Activated CD8-positive, alpha-beta memory T cell treated with anti-CD3 and anti-CD28 coated beads, Interleukin-2, amount 50 U/mL, for 48 hours (primary cell): ENCODE measurements around the gene CLIC3.
A peak's percentile ranks its signal among the peaks of the same experiment; 100 is the strongest.
"Not testable (repeated sequence)": the region's sequence is repeated elsewhere in the genome, so short reads cannot be mapped to it uniquely, and the experiment has no call there.

Experiments used
- DNase-seq: peaks from one replicate; pipeline ENCODE4 v3.0.0-alpha.2; 2020

Gene CLIC3, protein sequence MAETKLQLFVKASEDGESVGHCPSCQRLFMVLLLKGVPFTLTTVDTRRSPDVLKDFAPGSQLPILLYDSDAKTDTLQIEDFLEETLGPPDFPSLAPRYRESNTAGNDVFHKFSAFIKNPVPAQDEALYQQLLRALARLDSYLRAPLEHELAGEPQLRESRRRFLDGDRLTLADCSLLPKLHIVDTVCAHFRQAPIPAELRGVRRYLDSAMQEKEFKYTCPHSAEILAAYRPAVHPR

GRCh38 chr9:136996361-136997292 lies at the start of gene CLIC3:
Gene CLIC3, minus strand, starts transcription at chr9:136996568. Its CDS starts 25 bp downstream, at chr9:136996543.
- peak; percentile 73 for DNase-seq

DNA sequence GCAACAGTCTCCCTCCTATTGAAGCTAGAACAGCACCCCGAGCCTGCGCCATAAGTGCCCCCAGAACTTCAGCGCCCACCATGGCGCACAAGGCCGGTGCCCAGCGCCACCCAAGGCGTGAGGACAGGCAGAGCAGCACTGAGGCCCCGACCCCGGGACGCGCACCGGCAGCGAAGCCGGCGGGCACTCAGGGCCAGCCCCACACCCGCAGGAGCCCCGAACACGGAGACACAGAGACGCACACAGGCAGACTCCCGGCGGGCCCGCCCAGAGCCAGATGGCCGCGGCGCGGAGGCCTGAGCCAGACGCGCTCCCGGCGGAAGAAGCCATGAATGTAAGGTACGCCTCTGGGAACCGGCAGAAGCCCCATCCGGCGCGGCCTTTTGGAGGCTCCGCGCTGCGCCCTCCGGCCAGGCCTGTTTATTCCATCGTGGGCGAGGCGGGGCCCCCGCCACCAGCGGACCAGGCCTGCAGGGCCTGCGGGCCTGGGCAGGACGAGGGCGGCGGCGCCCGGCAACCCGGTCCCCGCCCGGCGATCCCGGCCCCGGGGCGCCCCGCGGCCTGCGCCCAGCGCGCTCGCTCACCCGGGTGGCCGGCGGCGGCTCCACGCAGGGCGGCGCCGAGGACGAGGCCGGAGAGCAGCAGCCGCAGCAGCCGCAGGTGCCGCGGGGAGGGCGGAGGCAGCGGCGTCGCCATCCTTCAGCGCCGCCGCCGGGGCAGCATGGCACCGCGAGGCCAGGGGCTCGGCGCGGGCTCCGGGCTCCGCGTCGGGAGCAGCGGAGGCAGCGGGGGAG lies 49.1 kb upstream of the CLIC3 start:
- DNase-seq, result no peak

DNA sequence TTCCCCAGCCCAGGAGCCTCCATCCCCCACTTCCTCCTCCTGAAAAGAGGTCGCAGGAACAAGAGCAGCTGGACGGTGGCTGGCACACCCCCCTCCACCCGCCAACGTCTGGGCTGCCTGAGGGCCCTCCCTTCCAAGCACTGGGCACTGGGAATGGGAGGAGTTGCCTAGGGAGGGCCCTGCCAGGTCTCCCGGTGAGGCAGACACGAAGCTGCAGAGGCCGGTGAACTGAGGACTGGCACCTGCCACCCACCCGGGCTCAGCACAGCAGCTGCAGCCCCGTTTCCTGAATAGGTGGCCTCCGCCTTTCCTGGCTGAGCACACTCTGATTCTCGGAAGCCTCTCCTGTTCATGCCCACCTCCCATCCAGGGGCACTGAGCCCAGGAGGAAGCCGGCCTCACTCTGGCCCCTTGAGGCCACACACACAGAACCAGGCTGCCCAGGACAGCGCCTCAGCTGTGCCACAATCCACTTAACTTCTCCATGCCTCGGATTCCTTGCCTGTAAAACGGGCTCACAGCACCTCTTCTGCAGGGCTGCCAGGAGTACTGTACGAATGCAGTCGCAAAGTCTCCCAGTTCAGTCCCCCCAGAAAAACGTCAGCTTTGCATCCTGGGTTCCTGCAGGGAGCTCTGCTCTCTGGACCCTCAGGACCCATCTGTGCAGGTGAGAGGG lies 48.3 kb upstream of the CLIC3 start:
- no peak for DNase-seq

DNA sequence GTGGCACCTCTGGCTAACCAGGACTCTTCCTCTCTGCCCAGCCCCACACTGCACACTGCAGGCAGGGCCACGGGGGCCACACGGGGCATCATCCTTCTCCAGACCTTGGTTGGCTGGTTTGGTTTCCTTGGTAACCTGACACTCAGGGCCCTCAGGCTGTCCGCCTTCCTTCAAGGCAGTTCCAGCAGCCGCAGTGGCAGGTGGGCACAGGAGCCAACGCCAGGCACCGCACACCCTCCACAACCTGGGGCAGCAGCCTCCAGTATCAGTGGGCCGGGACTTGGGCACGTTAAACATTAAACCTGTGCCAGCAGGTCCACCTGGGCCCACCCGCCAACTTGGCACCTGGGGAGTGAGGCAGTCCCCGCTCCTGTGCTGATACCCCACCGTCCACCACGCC lies 47.7 kb upstream of the CLIC3 start:
- DNase-seq, result no peak

GRCh38 chr9:137042751-137043727 lies 46.7 kb upstream of the CLIC3 start:
- no peak for DNase-seq

DNA sequence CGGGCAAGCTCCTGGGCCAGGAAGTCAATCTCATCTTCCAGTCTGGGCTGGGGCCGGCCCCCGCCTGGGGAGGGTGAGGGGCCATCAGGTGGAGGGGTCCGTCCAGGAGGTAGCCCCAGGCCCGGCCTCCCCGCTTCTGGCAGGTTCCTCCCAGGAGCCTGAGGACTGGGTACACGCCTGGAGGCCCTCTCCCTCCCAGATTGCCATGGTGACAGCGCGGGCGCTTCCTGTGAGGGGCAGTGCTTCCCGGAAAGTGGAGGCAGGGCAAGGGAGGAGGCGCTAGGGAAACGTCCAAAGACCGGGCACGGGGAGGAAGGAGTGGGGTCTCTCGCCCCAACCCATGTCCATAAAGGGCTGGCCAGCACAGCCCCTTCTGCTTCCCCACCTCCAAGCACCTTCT lies 44.8 kb upstream of the CLIC3 start:
- no peak for DNase-seq

GRCh38 chr9:137040568-137040967 lies 44.2 kb upstream of the CLIC3 start:
- no peak for DNase-seq

DNA sequence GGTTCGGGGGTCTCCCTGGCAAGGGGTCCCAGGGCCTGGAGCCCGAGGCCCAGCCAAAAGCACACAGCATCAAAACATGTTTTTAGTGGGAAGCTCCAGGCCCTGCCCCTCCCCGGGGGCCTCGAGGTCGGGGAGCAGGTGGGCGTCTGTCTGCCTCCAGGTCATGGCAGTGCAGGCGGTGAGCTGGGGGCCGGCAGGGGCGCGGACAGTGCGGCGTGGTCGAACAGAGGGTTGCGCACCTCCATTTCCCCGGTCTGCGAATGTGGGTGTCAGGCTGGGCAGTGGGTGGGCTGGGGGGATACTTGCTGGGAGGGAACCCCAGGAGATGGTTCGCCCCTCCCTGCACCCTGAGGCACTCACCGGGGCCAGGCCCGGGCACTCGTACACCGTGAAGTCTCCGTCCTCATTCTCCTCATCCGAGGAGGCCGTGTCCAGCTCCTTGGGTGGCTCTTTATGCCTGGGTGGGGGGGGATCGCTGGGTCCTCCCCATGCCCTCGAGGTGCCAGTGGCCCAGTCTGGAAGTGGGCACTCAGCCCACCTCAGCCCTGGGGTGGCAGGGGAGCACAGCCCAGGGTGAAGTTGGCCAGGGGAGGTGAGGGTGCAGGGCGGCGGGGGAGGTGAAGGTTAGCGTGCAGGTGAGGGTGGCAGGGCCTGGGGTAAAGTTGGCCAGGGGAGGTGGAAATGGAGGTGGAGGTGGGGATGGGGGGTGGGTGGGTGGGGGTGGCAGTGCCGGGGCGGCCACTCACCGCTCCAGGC lies 43.4 kb upstream of the CLIC3 start:
- no peak for DNase-seq

- no peak for DNase-seq
These were observed 42.5 kb upstream of the CLIC3 start for GRCh38 chr9:137038916-137039315.

DNA sequence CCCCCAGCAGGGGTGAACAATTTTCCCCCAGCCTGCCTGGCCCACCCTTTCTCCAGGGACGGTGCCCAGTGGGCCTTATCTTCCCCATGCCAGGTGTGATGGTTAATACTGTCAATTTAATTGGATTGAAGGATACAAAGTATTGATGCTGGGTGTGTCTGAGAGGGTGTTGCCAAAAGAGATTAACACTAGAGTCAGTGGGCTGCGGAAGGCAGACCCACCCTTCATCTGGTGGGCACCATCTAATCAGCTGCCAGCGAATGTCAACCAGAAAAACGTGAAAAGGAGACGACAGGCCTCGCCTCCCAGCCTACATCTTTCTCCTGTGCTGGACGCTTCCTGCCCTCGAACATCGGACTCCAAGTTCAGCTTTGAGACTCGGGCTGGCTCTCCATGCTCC lies 41.1 kb upstream of the CLIC3 start:
- DNase-seq, result no peak

- DNase-seq, result no peak
These were observed 40.7 kb upstream of the CLIC3 start for GRCh38 chr9:137037035-137037434.

GRCh38 chr9:137035937-137036336 lies 39.6 kb upstream of the CLIC3 start:
- DNase-seq, result no peak

DNA sequence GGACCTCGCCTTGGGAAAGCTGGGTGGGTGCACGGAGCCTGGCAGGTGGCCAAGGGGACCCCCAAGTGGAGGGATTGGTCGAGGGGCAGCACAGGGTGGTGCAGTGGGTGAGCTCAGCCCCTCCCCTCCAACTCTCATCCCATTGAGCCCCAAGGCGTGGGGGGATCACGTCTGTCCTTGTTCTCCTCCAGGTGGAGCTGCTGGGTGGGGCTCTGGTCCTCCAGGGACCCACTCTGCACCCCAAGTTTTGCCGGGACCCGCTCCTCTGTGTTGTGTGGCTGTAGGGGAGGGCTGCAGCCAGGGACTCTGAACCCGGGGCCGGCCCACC lies 39.1 kb upstream of the CLIC3 start:
- no peak for DNase-seq

DNA sequence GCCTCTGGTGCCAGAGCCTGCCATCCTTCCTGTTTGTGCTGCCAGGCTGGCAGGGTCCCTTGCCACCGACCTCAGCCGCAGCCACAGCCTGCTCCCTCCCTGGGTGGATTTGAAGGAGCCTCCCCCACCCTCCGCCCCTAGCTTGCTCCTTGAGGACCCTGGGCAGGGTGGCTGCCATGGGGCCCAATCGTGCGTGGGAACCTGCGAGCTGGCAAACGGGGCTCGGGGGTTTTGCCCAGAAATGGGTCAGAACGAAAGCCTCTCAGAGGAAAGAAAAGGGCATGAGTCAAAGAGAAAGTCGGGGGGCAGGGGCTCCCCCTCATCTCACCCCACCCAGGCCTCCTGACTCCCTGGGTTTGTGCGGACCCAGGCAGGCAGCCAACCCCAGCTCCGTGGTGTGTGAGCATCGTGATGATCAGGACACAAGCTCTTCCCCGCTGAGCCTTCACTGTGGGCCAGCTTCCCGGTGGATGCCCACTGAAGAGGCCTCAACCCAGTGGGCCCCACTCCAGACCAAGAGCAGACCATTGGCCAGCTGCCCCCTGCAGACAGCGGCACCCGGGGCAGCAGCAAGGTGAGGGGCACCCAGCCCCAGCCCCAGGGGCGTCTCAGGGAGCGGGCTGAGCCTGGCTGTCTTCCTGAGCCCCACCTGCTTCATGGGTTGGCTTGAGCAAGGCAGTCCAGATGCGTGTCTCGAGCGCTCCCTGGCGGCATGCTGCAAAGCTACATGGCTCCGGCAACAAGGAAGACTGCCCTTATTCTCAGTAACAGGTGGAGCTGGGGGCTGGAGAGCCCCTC lies 38.5 kb upstream of the CLIC3 start:
- DNase-seq, result peak; percentile 94

- DNase-seq, result no peak
These were observed 37.8 kb upstream of the CLIC3 start for GRCh38 chr9:137034039-137034708.

GRCh38 chr9:137033481-137033880 lies 37.1 kb upstream of the CLIC3 start:
- DNase-seq, result not testable (repeated sequence)

- no peak for DNase-seq
These were observed 36.5 kb upstream of the CLIC3 start for GRCh38 chr9:137032858-137033257.

DNA sequence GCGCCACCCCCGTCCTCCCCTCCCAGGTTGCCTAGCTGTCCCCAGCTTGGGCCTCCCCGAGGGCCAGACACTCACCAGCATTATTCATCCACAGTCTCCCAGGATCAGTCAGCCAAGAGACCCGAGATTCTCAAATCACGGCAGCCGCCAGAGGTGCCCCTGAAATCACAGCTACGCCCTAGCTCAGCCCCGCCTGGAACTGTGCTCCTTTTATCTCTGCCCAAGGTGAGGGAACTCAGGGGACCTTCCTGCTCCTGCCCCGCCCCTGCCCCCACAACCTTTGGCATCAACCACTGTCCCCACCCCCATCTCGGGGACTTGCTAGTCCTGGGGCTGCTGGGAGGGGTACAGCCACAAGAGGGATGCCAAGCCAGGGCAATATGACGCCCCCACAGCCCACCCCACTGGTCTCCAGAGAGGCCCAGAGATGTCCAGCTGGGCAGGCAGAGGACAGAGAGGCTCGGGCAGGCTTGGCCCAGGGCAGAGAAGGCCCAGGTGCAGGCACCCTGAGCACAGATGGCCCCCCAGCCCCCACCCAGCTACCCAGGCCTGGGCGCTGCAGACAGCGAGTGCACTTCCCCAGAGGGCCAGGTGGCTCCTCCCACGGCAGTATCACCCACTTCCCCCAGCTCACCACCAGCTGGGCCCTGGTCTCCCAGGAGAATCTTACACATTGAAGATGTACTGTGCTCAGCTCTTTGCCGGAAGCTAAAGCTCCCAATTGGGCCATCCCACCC lies 35.7 kb upstream of the CLIC3 start, which contains the start of gene FUT7:
Gene FUT7, minus strand, starts transcription at position 185 of the 737 bp plus-strand sequence. Its CDS starts 97 bp downstream, at position 88.
- no peak for DNase-seq
